HG03175 (cell line): ENCODE results near the gene EHD2.

Experiments
- ATAC-seq: cut with Tn5 transposase; IDR thresholded peaks from one replicate; pipeline ENCODE4 v1.9.1; 2021; ENCODE audit warnings: mild to moderate bottlenecking, moderate library complexity; ENCODE audit not compliant: unreplicated experiment

The EHD2 gene

DNA sequence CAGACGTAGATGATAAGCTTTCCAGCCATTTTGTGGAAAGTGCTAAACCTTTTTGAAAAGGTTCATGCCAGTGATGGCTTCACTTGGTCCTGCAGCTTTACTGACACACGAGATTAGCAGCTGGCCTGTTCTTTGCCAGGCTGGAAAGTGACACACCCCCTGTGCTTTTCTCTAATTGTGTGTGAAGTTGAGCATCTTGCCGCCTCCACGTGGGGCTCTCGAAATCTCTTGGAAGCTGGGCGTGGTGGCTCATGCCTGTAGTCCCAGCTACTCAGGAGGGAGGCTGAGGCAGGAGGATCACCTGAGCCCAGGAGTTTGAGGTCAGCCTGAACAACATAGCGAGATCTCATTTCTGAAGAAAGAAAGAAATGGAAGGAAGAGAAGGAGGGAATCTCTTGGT, 25.3 kb upstream of the EHD2 start:
- ATAC-seq: no peak

GRCh38 chr19:47691090-47691489, 22.1 kb upstream of the EHD2 start:
- ATAC-seq: no peak

DNA sequence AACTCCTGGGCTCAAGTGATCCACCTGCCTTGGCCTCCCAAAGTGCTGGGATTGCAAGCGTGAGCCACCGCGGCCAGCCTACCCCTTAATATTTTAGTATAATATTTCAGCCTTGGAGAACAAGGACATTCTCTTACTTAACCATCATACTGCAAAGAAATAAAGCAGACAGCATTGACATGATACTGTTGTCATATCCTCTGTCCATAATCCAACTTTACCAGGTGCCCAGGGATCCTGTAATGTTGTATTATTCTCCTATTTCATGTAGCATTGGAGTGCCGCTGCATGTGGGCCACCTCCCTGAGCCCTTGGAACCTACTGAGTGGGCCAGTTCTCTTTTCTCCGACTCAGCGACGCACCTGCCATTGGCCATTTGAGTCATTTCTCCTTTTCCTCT, 21.4 kb upstream of the EHD2 start:
- ATAC-seq: no peak

- ATAC-seq: no peak
Measured at GRCh38 chr19:47693489-47693888, 19.7 kb upstream of the EHD2 start.

DNA sequence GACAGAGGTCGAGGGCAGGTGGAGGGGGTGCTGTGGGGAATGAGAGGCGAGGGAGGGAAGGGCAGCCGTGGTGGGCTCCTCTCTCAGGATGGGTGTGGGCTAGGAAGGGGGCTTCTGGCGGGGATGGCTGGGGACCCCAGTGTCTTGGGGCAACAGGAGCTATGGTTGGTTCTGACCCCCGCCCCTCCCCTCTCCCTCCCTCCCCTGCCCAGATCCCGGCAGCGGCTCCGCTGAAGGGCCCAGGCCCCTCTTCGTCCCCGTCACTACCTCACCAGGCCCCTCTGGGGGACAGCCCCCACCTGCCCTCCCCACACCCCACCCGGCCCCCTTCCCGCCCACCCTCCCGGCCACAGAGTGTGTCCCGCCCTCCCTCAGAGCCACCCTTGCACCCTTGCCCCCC, 19.3 kb upstream of the EHD2 start:
- no peak for ATAC-seq

DNA sequence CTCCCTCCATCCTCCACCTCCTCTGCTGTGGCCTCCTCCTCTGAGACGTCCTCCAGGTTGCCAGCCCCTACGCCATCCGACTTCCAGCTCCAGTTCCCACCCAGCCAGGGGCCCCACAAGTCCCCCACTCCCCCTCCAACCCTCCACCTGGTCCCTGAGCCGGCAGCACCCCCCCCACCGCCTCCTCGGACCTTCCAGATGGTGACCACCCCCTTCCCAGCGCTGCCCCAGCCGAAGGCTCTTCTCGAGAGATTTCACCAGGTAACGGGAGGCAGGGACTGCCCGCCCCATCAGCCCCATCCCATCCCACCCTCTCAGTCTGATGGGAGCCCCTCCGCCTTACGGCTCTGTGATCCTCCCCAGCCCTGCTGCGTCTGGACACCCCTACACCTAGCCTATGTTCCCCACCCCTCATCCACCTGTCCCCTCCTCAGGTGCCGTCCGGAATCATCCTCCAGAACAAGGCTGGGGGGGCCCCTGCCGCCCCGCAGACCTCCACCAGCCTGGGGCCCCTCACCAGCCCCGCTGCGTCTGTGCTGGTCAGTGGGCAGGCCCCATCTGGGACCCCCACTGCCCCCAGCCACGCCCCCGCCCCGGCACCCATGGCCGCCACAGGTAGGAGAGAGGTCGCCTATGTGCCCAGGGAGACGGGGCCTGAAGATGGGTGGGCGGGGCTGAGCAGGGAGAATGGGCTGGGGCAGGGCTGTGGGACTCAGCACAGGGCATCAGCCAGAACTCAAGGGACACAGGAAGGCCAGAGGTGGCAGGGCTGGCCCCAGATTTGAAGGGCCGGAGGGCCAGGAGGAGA, 18.6 kb upstream of the EHD2 start:
- ATAC-seq: no peak

GRCh38 chr19:47695533-47696262, 17.5 kb upstream of the EHD2 start:
- no peak for ATAC-seq

DNA sequence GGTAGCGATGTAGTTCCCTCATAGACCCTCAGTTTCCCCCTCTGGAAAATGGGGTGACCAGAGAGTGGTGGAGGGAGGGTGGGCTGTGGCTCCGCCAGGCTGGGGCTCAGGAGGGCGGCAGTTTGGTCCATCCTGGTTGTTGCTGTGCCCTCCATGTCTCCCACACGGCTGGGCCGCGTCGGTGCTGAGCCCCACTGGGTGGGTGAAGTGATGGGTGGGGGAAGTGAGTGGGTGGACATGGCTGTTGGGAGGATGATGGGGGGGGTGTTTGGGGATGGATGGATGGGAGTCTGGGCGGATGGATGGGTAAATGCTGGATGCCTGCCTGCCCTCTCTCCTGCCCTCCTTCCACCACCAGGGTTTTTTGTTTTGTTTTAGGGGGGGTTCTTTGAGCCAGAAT, 16.6 kb upstream of the EHD2 start:
- ATAC-seq: no peak

DNA sequence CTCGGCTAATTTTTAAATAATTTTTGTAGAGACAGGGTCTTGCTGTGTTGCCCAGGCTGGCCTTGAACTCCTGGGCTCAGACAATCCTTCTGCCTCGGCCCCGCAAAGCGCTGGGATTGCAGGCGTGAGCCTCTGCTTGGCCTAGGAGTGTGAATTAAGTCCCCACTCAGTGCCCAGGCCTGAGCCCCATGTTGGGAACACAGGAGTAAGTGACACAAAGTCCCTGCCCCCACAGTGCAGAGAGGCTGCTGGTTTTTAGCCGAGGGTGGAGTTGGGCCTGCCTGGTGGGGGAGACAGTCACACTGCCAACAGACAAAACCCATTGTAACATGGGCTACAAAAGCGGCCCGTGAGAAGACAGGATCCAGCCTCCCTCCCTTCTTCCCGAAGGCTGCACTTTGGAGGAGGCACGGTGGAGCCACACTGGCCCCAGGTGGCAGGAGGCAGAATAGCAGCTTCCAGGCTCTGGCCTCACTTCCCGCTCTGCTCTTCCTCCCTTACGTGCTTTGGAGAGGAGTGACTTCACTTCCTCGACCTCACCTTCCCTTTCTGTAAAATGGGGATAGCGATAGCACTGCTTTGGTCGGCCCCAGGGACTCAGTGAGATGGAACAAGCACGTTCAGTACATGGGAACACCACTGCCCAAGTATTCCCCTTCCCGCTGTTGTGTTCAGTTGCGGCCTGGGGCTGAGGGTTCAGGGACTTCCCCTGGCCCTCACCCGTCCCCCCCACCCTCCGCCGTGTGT, 15.2 kb upstream of the EHD2 start:
- ATAC-seq: no peak

GRCh38 chr19:47698631-47699359, 14.4 kb upstream of the EHD2 start:
- ATAC-seq: no peak

- no peak for ATAC-seq
Measured at GRCh38 chr19:47699360-47699917, 13.8 kb upstream of the EHD2 start.

- ATAC-seq: no peak
Measured at GRCh38 chr19:47700934-47701716, 12.1 kb upstream of the EHD2 start.

- no peak for ATAC-seq
Measured at GRCh38 chr19:47701717-47702552, 11.3 kb upstream of the EHD2 start.

GRCh38 chr19:47702671-47703070, 10.6 kb upstream of the EHD2 start:
- no peak for ATAC-seq

DNA sequence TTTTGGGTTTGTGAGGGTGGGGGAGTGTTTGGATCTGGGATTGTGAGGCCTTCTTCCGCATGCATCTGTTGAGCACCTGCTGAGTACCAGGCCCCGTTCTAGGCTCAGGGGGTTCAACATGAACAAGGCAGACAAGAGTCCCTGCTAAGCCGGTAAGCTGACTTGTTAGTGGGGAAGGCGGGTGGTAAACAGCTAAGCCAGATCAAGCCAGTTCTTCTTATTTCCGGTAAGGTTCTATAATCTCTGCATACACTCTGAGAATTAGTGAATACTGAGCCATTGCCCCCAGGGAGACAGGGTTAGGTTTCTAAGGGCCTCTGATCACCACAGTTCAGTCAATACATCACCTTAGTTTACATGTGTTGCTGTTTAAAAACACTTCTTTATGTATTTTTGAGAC, 9.9 kb upstream of the EHD2 start:
- ATAC-seq: no peak

GRCh38 chr19:47704024-47704423, 9.2 kb upstream of the EHD2 start:
- ATAC-seq: no peak

DNA sequence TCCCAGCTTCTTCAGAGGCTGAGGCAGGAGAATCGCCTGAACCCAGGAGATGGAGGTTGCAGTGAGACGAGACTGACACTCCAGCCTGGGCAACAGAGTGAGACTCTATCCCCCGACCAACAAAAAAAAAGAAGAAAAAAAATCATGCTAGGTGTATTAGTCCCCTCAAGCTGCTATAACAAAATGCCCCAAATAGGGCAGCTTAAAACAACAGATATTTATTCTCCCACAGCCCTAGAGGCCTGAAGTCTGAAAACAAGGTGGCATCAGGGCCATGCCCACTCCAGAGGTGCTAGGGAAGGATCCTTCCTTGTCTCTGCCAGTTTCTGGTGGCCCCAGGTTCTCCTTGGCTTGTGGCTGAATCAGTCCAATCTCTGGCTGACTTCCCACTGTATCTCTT, 8.6 kb upstream of the EHD2 start:
- ATAC-seq: no peak

GRCh38 chr19:47707135-47707925, 5.9 kb upstream of the EHD2 start:
- ATAC-seq: no peak
